Loucy (cell line): ENCODE results near the gene SCARB1.

ENCODE experiments used
- H2AFZ ChIP-seq: fragments of 200-600 bp; sonication (generic); 2 replicates; pipeline ENCODE4 v1.6.0; 2016; ENCODE audit warnings: antibody characterized with exemption, mild to moderate bottlenecking, low read length, moderate library complexity
- H3F3A ChIP-seq: fragments of 200-600 bp; 2 replicates; pipeline ENCODE4 v1.6.0; 2016; ENCODE audit warnings: antibody characterized with exemption, low read depth, mild to moderate bottlenecking
- H3K27me3 ChIP-seq: fragments of 200-600 bp; sonication (generic); 2 replicates; pipeline ENCODE4 v1.6.1; 2014; ENCODE audit warnings: low read length, mild to moderate bottlenecking; ENCODE audit not compliant: insufficient read depth, poor library complexity, severe bottlenecking
- H3K36me3 ChIP-seq: fragments of 200-600 bp; sonication (generic); 2 replicates; pipeline ENCODE4 v1.6.1; 2016; ENCODE audit warnings: low read length; ENCODE audit not compliant: insufficient read depth
- H3K4me1 ChIP-seq: fragments of 200-600 bp; sonication (generic); 2 replicates; pipeline ENCODE4 v1.5.1; 2014; ENCODE audit warnings: low read length, mild to moderate bottlenecking; ENCODE audit not compliant: insufficient read depth, poor library complexity, severe bottlenecking
- H3K4me2 ChIP-seq: fragments of 200-600 bp; sonication (generic); 2 replicates; pipeline ENCODE4 v1.6.0; 2014; ENCODE audit warnings: antibody characterized with exemption, low read length, low read depth, mild to moderate bottlenecking; ENCODE audit not compliant: poor library complexity, severe bottlenecking
- H3K4me3 ChIP-seq: fragments of 200-600 bp; sonication (generic); 2 replicates; pipeline ENCODE4 v1.5.1; 2014; ENCODE audit warnings: low read length, mild to moderate bottlenecking, mixed read lengths; ENCODE audit not compliant: poor library complexity, severe bottlenecking
- H3K79me2 ChIP-seq: fragments of 200-600 bp; sonication (generic); 2 replicates; pipeline ENCODE4 v1.6.1; 2014; ENCODE audit warnings: low read length; ENCODE audit not compliant: insufficient read depth
- H3K9ac ChIP-seq: fragments of 200-600 bp; sonication (generic); 2 replicates; pipeline ENCODE4 v1.6.0; 2014; ENCODE audit warnings: mild to moderate bottlenecking, low read depth, low read length, moderate library complexity; ENCODE audit not compliant: poor library complexity, severe bottlenecking
- H3K9me2 ChIP-seq: fragments of 200-600 bp; sonication (generic); replicated peaks from 2 replicates; pipeline ENCODE4 v1.6.1; 2016; ENCODE audit warnings: low read depth, low read length, mixed read lengths
- H3K9me3 ChIP-seq: fragments of 200-600 bp; sonication (generic); 2 replicates; pipeline ENCODE4 v1.6.1; 2014; ENCODE audit warnings: mild to moderate bottlenecking, antibody characterized with exemption, low read length, low read depth; ENCODE audit not compliant: insufficient read depth
- H4K20me1 ChIP-seq: fragments of 200-600 bp; sonication (generic); 2 replicates; pipeline ENCODE4 v1.6.0; 2014; ENCODE audit warnings: antibody characterized with exemption, low read length, mild to moderate bottlenecking; ENCODE audit not compliant: insufficient read depth, poor library complexity, severe bottlenecking
- CTCF ChIP-seq: fragments of 200-600 bp; sonication (generic); conservative IDR thresholded peaks from 2 replicates; pipeline ENCODE4 v1.5.1; 2014; ENCODE audit warnings: mild to moderate bottlenecking, antibody characterized with exemption, low read length
- EZH2phosphoT487 ChIP-seq: fragments of 200-600 bp; IDR thresholded peaks from 2 replicates; pipeline ENCODE4 v1.6.1; 2018; ENCODE audit warnings: antibody characterized with exemption, mild to moderate bottlenecking, moderate library complexity, borderline replicate concordance

Gene SCARB1

GRCh38 chr12:124753993-124754392 is 109.7 kb downstream of the SCARB1 start:
- Histone ChIP-seq H3K9me2 (no peaks in the 10 kb centered on the region), H3K79me2 (no peaks in the 10 kb centered on the region), H3K4me1 (peaks cover 6% of the 10 kb centered on the region), H2AFZ (no peak overlapping the region), H3K4me3 (no peak overlapping the region), H3K4me2 (no peak overlapping the region), H3F3A (no peaks in the 10 kb centered on the region), H3K27me3 (no peaks in the 10 kb centered on the region), H3K9ac (no peak overlapping the region), H3K9me3 (no peaks in the 10 kb centered on the region), H3K36me3 (no peaks in the 10 kb centered on the region), H4K20me1 (no peaks in the 10 kb centered on the region)
- TF ChIP-seq EZH2phosphoT487 (no peak), CTCF (no peak)

GRCh38 chr12:124753228-124753591 is 110.5 kb downstream of the SCARB1 start:
- Histone ChIP-seq H3K36me3 (no peaks in the 10 kb centered on the region), H3K9me3 (no peaks in the 10 kb centered on the region), H3K27me3 (no peaks in the 10 kb centered on the region), H2AFZ (no peak overlapping the region), H3F3A (no peaks in the 10 kb centered on the region), H3K4me2 (no peak overlapping the region), H3K79me2 (no peaks in the 10 kb centered on the region), H3K9ac (no peak overlapping the region), H3K9me2 (no peaks in the 10 kb centered on the region), H3K4me1 (peaks cover 6% of the 10 kb centered on the region), H4K20me1 (no peaks in the 10 kb centered on the region), H3K4me3 (no peak overlapping the region)
- TF ChIP-seq EZH2phosphoT487 (no peak), CTCF (no peak)

- H3K27me3 ChIP-seq, result no peaks in the 10 kb centered on the region
- H3K9me3 ChIP-seq, result no peaks in the 10 kb centered on the region
- H3K4me1 ChIP-seq, result peaks cover 6% of the 10 kb centered on the region
- H3K79me2 ChIP-seq, result no peaks in the 10 kb centered on the region
- no peaks in the 10 kb centered on the region for H3K9me2 ChIP-seq
- H3K36me3 ChIP-seq, result no peaks in the 10 kb centered on the region
- TF ChIP-seq CTCF (no peak), EZH2phosphoT487 (no peak)
- no peaks in the 10 kb centered on the region for H4K20me1 ChIP-seq
- H3F3A ChIP-seq, result no peaks in the 10 kb centered on the region
- no peak overlapping the region for H3K4me3 ChIP-seq
- H3K4me2 ChIP-seq, result no peak overlapping the region
- no peak overlapping the region for H2AFZ ChIP-seq
- H3K9ac ChIP-seq, result no peak overlapping the region
Observed at GRCh38 chr12:124752437-124753227, 111.0 kb downstream of the SCARB1 start.
